Pancreas (tissue), 10 donors: ENCODE results near the gene SLC30A5. TPM values are rescaled to one million over a fixed set of nuclear protein-coding genes. Genes with fewer than 3 reads are reported as not detected.

Experiments used
- ATAC-seq, 4 donors: fragments of 200-7000 bp; cut with Tn5 transposase; one replicate each; pipeline versions ENCODE4 v1.8.0 to v1.9.1; 2020; ENCODE audit warnings: mild to moderate bottlenecking in 4 of 4, moderate library complexity in 4 of 4
- DNase-seq, 6 donors: peaks; one replicate each; pipeline ENCODE4 v3.0.0-alpha.2; 2020
- FAIRE-seq: peaks from 2 replicates; lab custom pipeline; 2012; peaks lifted over from hg19 to GRCh38; lab: Jason Lieb, UNC
- H3K27ac ChIP-seq, 4 donors: fragments of 200-600 bp; sonication (generic); 1 replicate in 3 of 4; 2 replicates in 1 of 4; pipeline versions ENCODE4 v1.5.0 to v1.8.0; 2020
- H3K27me3 ChIP-seq, 4 donors: fragments of 200-600 bp; one replicate each; pipeline ENCODE4 v1.8.0; 2021
- H3K36me3 ChIP-seq, 3 donors: fragments of 200-600 bp; sonication (generic) in 1 of 3; one replicate each; pipeline versions ENCODE4 v1.5.0 to v1.8.0; 2020 to 2021
- H3K4me1 ChIP-seq, 3 donors: fragments of 200-600 bp; one replicate each; pipeline ENCODE4 v1.8.0; 2021
- H3K4me3 ChIP-seq, 4 donors: fragments of 200-600 bp; sonication (generic) in 2 of 4; one replicate each; pipeline versions ENCODE4 v1.5.0 to v1.8.0; 2020 to 2021
- H3K9me3 ChIP-seq, 4 donors: fragments of 200-600 bp; one replicate each; pipeline ENCODE4 v1.8.0; 2021
- WGBS, 2 donors: extraction: QIAGEN DNeasy Blood & Tissue Kit; methylation state at CpG; one replicate each; pipeline ENCODE4 v1.1.7; 2013; 5-methylcytosine and 5-hydroxymethylcytosine counted together
- intact Hi-C, 3 donors: fragments of 100-400 bp; cut with DNase I; formaldehyde crosslinking; loops; one replicate each; pipeline versions ENCODE4 v1.11.1 to v1.14.2; 2022
- polyA plus RNA-seq, 2 donors: library from polyadenylated mRNA; stranded (reverse); fragments of 200-250 nt; gene quantifications; one replicate each; pipeline ENCODE4 v1.2.3, GENCODE V29; 2013
- total RNA-seq, 6 donors: library from RNA; stranded (reverse); fragmentation: NEBNext Ultra II Directional in 4 of 6; extraction: Animal tissue kit (Norgen Biotek cat#: 25700) in 4 of 6; gene quantifications; one replicate each; pipeline versions ENCODE4 v1.2.1 to v1.2.4, GENCODE V29; 2021 to 2023
- TF ChIP-seq, protein P1 (sequence below), 4 donors: fragments of 200-600 bp; sonication (generic) in 3 of 4; IDR thresholded peaks; one replicate each; pipeline versions ENCODE4 v1.5.0 to v1.8.0; 2021; ENCODE audit warnings: antibody characterized with exemption in 4 of 4
- donor health status: healthy with polysubstance abuse.
- donor health status: DM: no; HTN: no; CAD: no; lungs with moderate emphysema.
- donor health status: DM: no; HTN: no; CAD: no.
- donor health status: control.
- donor health status: control.
- donor health status: Bipolar disorder and iron deficiency.
- donor health status: DM: yes; HTN: yes; CAD: no.
- donor health status: DM: no; HTN: no; CAD: no.
- donor health status: DM: no; HTN: no; CAD: no.
- donor health status: DM: yes; HTN: yes; CAD: no.

Gene SLC30A5
- total and polyA plus RNA-seq, 8 donors, result 18.2 to 37.0 (median 25.0) TPM

GRCh38 chr5:69113851-69114250 lies 20.0 kb downstream of the SLC30A5 start:
- TF ChIP-seq, protein P1, sequence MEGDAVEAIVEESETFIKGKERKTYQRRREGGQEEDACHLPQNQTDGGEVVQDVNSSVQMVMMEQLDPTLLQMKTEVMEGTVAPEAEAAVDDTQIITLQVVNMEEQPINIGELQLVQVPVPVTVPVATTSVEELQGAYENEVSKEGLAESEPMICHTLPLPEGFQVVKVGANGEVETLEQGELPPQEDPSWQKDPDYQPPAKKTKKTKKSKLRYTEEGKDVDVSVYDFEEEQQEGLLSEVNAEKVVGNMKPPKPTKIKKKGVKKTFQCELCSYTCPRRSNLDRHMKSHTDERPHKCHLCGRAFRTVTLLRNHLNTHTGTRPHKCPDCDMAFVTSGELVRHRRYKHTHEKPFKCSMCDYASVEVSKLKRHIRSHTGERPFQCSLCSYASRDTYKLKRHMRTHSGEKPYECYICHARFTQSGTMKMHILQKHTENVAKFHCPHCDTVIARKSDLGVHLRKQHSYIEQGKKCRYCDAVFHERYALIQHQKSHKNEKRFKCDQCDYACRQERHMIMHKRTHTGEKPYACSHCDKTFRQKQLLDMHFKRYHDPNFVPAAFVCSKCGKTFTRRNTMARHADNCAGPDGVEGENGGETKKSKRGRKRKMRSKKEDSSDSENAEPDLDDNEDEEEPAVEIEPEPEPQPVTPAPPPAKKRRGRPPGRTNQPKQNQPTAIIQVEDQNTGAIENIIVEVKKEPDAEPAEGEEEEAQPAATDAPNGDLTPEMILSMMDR (IDR thresholded peaks at IDR 0.05), result no peak
- ATAC-seq, result no peak
- no peak for DNase-seq
- intact Hi-C loops, result no loop called here
- Histone ChIP-seq H3K27me3 (no peaks in the 10 kb centered on the region), H3K4me1 (no peaks in the 10 kb centered on the region), H3K36me3 (peaks cover 0 to 51% (median 7%) of the 10 kb centered on the region in 3 donors), H3K4me3 (no peak overlapping the region), H3K9me3 (no peaks in the 10 kb centered on the region), H3K27ac (no peak overlapping the region)
- no peak for FAIRE-seq
- 88 to 95% methylated on average over 1 of the region's 1 CpG for WGBS, 2 donors

DNA sequence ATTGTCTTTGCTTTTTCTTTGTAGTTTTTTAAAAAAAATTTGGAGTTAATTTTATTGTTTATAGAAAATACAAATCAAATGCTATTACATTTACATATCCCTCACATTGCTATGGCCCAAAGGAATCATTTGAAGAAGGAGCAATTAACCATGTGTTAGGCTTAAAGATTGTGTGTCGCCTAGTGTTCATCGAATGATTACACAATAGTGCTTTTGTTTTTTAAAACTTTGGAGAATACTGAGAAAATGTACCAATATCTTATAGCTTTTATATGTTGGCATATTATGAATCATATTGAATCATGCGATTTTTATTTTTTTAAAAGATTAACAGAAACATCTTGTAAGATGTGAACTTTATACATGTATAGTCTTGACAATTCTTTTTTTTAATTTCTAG lies 21.7 kb downstream of the SLC30A5 start:
- no peaks in the 10 kb centered on the region for H3K9me3 ChIP-seq
- H3K4me1 ChIP-seq, result no peaks in the 10 kb centered on the region
- no peaks in the 10 kb centered on the region for H3K27me3 ChIP-seq
- ATAC-seq, result no peak
- FAIRE-seq, result no peak
- TF ChIP-seq, protein P1 (IDR thresholded peaks at IDR 0.05), result no peak
- DNase-seq, result no peak
- H3K4me3 ChIP-seq, result no peak overlapping the region
- 89 to 91% methylated on average over 3 of the region's 3 CpGs for WGBS, 2 donors
- no peak overlapping the region for H3K27ac ChIP-seq
- H3K36me3 ChIP-seq, result peaks cover 0 to 55% (median 7%) of the 10 kb centered on the region in 3 donors
- intact Hi-C loops, result no loop called here

- DNase-seq (no peak), FAIRE-seq (no peak), ATAC-seq (no peak)
- H3K27ac ChIP-seq, result no peak overlapping the region
- no peaks in the 10 kb centered on the region for H3K4me1 ChIP-seq
- no peak overlapping the region for H3K4me3 ChIP-seq
- no peaks in the 10 kb centered on the region for H3K27me3 ChIP-seq
- H3K9me3 ChIP-seq, result no peaks in the 10 kb centered on the region
- TF ChIP-seq, protein P1 (IDR thresholded peaks at IDR 0.05), result no peak
- intact Hi-C loops, result no loop called here
- H3K36me3 ChIP-seq, result peaks cover 0 to 39% (median 6%) of the 10 kb centered on the region in 3 donors
Measured at GRCh38 chr5:69129413-69129812, 35.6 kb downstream of the SLC30A5 start.

DNA sequence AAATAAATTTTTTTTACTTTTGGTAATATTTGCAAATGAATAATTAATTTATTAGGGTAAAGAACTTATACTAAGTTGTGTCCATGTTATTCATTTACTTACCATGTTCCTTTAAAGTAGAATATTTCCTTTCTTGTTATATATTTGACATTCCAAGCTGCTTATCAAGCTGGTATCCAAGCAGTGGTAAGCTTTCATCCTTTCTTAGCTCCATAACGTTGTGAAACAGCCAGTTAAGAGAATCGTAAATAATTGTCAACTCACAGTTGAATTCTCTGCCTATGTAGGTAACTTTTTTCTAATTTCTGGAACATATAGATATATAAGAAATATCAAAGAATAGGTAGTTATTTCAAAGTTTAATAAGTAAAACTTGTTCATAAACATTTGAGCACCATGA lies 36.4 kb downstream of the SLC30A5 start:
- no peaks in the 10 kb centered on the region for H3K9me3 ChIP-seq
- ATAC-seq (no peak), FAIRE-seq (no peak), DNase-seq (no peak)
- intact Hi-C loops, result no loop called here
- H3K36me3 ChIP-seq, result peaks cover 0 to 31% (median 3%) of the 10 kb centered on the region in 3 donors
- no peaks in the 10 kb centered on the region for H3K27me3 ChIP-seq
- TF ChIP-seq, protein P1 (IDR thresholded peaks at IDR 0.05), result no peak
- H3K4me3 ChIP-seq, result no peak overlapping the region
- H3K27ac ChIP-seq, result no peak overlapping the region
- WGBS, 2 donors, result 70 to 74% methylated on average over 2 of the region's 2 CpGs
- H3K4me1 ChIP-seq, result no peaks in the 10 kb centered on the region

DNA sequence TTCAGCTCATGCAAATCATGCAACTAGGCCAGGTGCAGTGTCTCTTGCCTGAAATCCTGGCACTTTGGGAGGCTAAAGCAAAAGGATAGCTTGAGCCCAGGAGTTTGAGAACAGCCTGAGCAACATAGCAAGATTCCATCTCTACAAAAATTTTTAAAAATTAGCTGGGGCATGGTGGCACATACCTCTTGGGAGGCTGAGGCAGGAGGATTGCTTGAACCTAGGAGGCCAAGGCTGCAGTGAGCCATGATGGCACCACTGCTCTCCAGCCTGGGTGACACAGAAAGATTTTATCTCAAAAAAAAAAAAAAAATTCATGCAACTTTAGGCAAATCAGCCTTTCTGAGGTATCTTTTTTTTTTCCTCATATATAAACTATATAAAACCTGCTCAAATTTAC lies 37.5 kb downstream of the SLC30A5 start:
- H3K27me3 ChIP-seq, result no peaks in the 10 kb centered on the region
- H3K4me1 ChIP-seq, result no peaks in the 10 kb centered on the region
- peaks cover 0 to 30% (median 3%) of the 10 kb centered on the region in 3 donors for H3K36me3 ChIP-seq
- DNase-seq (no peak), ATAC-seq (no peak), FAIRE-seq (no peak)
- H3K27ac ChIP-seq, result no peak overlapping the region
- intact Hi-C loops, result no loop called here
- H3K9me3 ChIP-seq, result no peaks in the 10 kb centered on the region
- no peak overlapping the region for H3K4me3 ChIP-seq
- TF ChIP-seq, protein P1 (IDR thresholded peaks at IDR 0.05), result no peak
